ENCODE data around the gene KCNIP1.

- TF ChIP-seq CTCF (IDR thresholded peaks at IDR 0.05; ENCODE audit: insufficient read depth, low read length, poor library complexity, severe bottlenecking) (no peak), EZH2phosphoT487 (conservative IDR thresholded peaks at IDR 0.05; ENCODE audit: low read length) (no peak)
Measured at GRCh38 chr5:170480260-170480659, 23.6 kb upstream of the KCNIP1 start.

Measured in SU-DHL-6 (cell line).